Nephron (organoid): ENCODE data around the gene LIX1L.

ENCODE experiments used
- H3K27ac Mint-ChIP-seq, 3 experiments: 2 replicates each; pipeline ENCODE4 v1.8.0; 2020; ENCODE audit warnings: mixed read lengths in 3 of 3, mild to moderate bottlenecking in 2 of 3, moderate library complexity in 1 of 3
- H3K27me3 Mint-ChIP-seq: 2 replicates; pipeline ENCODE4 v1.8.0; 2021; ENCODE audit warnings: low read depth, mild to moderate bottlenecking, moderate library complexity, mixed read lengths
- H3K36me3 Mint-ChIP-seq: 2 replicates; pipeline ENCODE4 v1.8.0; 2020; ENCODE audit warnings: low read depth, mixed read lengths
- H3K4me1 Mint-ChIP-seq: 2 replicates; pipeline ENCODE4 v1.8.0; 2020; ENCODE audit warnings: mixed read lengths
- H3K4me3 Mint-ChIP-seq, 3 experiments: 2 replicates each; pipeline ENCODE4 v1.8.0; 2020; ENCODE audit warnings: mild to moderate bottlenecking in 3 of 3, mixed read lengths in 3 of 3, moderate library complexity in 2 of 3
- H3K9me3 Mint-ChIP-seq: 2 replicates; pipeline ENCODE4 v1.8.0; 2020; ENCODE audit warnings: mixed read lengths
- TF ChIP-seq, protein P1 (sequence below), 3 experiments: fragments of 200-600 bp; sonication (generic); IDR thresholded peaks; one replicate each; pipeline ENCODE4 v1.5.0; 2021; ENCODE audit warnings: antibody characterized with exemption in 3 of 3; ENCODE audit not compliant: unreplicated experiment in 3 of 3

Gene LIX1L

GRCh38 chr1:145983206-145983675 is 25.4 kb upstream of the LIX1L start:
- Mint-ChIP-seq H3K9me3 (no peaks in the 10 kb centered on the region), H3K36me3 (no peaks in the 10 kb centered on the region), H3K27ac (peak overlapping the region; percentile 67 to 82 (median 71)), H3K27me3 (no peaks in the 10 kb centered on the region), H3K4me3 (peak overlapping the region in 1 of 3 experiments; percentile 17), H3K4me1 (peaks cover 49% of the 10 kb centered on the region)
- TF ChIP-seq, protein P1, sequence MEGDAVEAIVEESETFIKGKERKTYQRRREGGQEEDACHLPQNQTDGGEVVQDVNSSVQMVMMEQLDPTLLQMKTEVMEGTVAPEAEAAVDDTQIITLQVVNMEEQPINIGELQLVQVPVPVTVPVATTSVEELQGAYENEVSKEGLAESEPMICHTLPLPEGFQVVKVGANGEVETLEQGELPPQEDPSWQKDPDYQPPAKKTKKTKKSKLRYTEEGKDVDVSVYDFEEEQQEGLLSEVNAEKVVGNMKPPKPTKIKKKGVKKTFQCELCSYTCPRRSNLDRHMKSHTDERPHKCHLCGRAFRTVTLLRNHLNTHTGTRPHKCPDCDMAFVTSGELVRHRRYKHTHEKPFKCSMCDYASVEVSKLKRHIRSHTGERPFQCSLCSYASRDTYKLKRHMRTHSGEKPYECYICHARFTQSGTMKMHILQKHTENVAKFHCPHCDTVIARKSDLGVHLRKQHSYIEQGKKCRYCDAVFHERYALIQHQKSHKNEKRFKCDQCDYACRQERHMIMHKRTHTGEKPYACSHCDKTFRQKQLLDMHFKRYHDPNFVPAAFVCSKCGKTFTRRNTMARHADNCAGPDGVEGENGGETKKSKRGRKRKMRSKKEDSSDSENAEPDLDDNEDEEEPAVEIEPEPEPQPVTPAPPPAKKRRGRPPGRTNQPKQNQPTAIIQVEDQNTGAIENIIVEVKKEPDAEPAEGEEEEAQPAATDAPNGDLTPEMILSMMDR (IDR thresholded peaks at IDR 0.05; ENCODE audit: unreplicated experiment in 3 of 3): no peak

DNA sequence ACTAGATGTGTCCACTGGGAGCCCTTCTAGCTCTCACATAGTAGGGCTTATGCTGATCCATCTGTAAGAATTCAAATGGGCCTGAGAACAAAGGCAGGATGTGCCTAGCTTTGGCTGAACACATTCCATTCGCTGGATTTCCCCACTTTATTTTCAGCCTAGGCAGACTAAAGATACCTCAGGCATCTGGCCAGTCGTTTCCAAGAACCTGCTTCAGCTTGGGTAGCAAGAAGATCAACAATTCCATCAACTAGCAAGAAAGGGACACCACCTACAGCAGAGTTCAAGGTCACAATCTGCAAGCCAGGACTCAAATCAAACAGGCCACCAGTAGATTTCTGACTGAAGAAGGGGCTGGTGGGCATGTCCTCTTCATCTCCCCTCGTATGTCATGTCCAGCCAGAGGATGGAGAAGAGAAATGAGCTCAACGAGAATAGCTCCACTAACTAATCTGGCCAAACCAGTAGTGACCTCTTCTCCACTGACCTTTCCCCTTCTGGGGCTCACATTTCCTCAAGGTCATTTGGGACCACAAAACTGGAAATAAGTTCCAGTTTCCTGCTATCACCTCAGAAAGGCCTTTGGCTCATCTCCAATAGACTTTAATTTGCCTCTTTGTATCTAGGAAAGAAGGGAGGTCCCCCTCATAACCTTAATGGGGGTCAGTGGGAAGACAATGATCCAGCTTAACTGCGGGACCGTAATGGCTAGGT is 24.4 kb upstream of the LIX1L start:
- Mint-ChIP-seq H3K4me3 (no peak overlapping the region), H3K27ac (peak overlapping the region; percentile 42 to 82 (median 70)), H3K36me3 (no peaks in the 10 kb centered on the region), H3K4me1 (peaks cover 49% of the 10 kb centered on the region), H3K9me3 (no peaks in the 10 kb centered on the region), H3K27me3 (no peaks in the 10 kb centered on the region)
- TF ChIP-seq, protein P1 (IDR thresholded peaks at IDR 0.05; ENCODE audit: unreplicated experiment in 3 of 3): no peak

- H3K4me1 Mint-ChIP-seq: peaks cover 39% of the 10 kb centered on the region
- H3K27ac Mint-ChIP-seq: no peak overlapping the region
- TF ChIP-seq, protein P1 (IDR thresholded peaks at IDR 0.05; ENCODE audit: unreplicated experiment in 3 of 3): no peak
- no peak overlapping the region for H3K4me3 Mint-ChIP-seq
- H3K9me3 Mint-ChIP-seq: no peaks in the 10 kb centered on the region
- no peaks in the 10 kb centered on the region for H3K36me3 Mint-ChIP-seq
- H3K27me3 Mint-ChIP-seq: no peaks in the 10 kb centered on the region
Measured at GRCh38 chr1:145980457-145980994, 22.7 kb upstream of the LIX1L start.

DNA sequence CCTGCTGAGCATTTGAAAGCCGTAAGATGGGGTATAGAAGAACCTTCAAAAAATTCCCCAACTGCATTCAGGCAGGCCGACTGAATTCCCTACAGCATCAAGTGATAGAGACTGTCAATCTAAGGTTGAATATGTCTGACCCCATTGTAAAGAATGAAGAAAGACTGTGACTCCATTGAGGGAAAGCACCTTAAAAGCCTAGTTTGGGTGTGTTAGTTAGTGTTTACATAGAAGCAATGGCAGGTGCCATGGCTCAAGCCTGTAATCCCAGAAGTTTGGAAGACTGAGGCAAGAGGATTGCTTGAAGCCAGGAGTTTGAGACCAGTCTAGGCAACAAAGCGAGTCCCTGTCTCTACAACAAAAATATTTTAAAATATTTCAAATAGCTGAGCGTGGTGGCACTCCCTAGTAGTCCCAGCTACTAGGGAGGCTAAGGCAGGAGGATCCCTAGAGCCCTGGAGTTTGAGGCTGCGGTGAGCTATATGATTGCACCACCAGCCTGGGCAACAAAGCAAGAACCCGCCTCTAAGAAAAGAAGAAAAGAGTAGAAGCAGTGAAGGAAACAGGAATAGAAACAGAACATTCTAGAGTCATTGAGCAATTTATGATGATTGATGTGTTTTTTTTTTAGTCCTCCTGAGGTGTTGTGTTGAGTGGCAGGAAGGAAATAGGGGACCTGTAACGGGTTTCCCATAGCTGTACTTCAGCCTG is 22.1 kb upstream of the LIX1L start:
- Mint-ChIP-seq H3K9me3 (no peaks in the 10 kb centered on the region), H3K27ac (no peak overlapping the region), H3K27me3 (no peaks in the 10 kb centered on the region), H3K4me1 (peaks cover 39% of the 10 kb centered on the region), H3K4me3 (no peak overlapping the region), H3K36me3 (no peaks in the 10 kb centered on the region)
- TF ChIP-seq, protein P1 (IDR thresholded peaks at IDR 0.05; ENCODE audit: unreplicated experiment in 3 of 3): no peak

DNA sequence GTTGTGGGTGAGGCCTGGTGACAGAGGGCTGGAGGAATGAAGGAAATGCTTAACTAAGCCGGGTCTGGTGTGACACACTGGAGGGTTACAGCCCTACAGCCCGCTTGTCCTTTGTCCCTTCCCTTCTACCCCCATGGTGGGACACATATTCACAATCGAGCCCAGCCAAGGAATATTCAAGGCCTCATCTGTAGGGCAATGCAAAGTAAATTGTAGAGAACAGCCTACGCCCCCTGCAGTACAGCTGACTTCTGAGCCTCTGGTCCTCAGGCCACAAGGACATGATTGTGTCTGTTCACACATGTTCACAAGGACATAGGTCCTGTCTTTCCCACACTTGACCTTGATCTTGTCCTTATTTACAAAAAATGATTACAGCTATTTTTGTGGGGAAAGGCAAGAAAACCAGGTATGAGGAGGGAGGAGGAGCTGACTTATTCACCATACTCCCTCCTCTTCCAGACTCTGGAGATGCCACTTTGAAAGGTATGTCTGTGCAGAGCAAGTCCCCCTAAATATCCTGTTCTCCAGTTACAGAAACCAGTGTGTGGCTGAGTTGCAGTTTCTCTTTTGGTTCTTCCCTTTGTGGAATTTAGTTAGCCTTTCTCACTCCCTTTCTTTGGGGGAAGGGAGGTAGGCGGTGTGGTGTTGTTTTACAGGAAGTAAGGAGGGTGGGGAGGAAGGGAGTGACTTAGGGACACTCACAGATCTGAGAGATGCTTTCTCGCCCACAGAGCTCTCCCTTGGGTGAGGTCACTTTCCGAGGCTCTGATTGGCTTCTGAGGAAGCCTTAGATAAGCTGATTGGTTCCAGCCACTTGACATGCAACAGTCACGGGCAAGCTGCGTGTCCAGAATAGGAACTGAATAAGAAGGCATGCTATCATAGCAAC is 21.3 kb upstream of the LIX1L start:
- Mint-ChIP-seq H3K36me3 (no peaks in the 10 kb centered on the region), H3K4me1 (peaks cover 34% of the 10 kb centered on the region), H3K4me3 (no peak overlapping the region), H3K9me3 (no peaks in the 10 kb centered on the region), H3K27me3 (no peaks in the 10 kb centered on the region), H3K27ac (no peak overlapping the region)
- TF ChIP-seq, protein P1 (IDR thresholded peaks at IDR 0.05; ENCODE audit: unreplicated experiment in 3 of 3): peak; percentile 37 to 45 (median 38)
